NCI-H1436 (cell line): Measurements from ENCODE around the gene MMUT.
"Not testable (repeated sequence)": the region's sequence is repeated elsewhere in the genome, so short reads cannot be mapped to it uniquely, and the experiment has no call there.

ENCODE experiments used
- DNase-seq: peaks from one replicate; lab custom pipeline; 2025; lab: John Stamatoyannopoulos, UW

Gene MMUT

GRCh38 chr6:49462927-49463611, at the start of gene MMUT, which contains the start of gene CENPQ:
Gene MMUT, minus strand, starts transcription at chr6:49463253. Its CDS starts 3,787 bp downstream, at chr6:49459466.
Gene CENPQ, plus strand, starts transcription at chr6:49463370. Its CDS starts 6,807 bp downstream, at chr6:49470177.
- DNase-seq: peak; percentile 93

- no peak for DNase-seq
These were observed 46.3 kb upstream of the MMUT start for GRCh38 chr6:49509342-49509741.

- DNase-seq: no peak
These were observed 43.6 kb upstream of the MMUT start for GRCh38 chr6:49506569-49507111.

- no peak for DNase-seq
These were observed 41.6 kb upstream of the MMUT start for GRCh38 chr6:49504666-49505065.

- no peak for DNase-seq
These were observed 36.6 kb upstream of the MMUT start, which contains the start of gene GLYATL3 for GRCh38 chr6:49499623-49500022. Gene GLYATL3, plus strand, starts transcription at chr6:49499923. Its CDS starts 12,068 bp downstream, at chr6:49511991.

GRCh38 chr6:49499126-49499525, 36.1 kb upstream of the MMUT start:
- DNase-seq: no peak

GRCh38 chr6:49497304-49497703, 34.3 kb upstream of the MMUT start:
- DNase-seq: peak; percentile 7

GRCh38 chr6:49490633-49491032, 27.6 kb upstream of the MMUT start:
- no peak for DNase-seq

- not testable (repeated sequence) for DNase-seq
These were observed 20.3 kb upstream of the MMUT start for GRCh38 chr6:49483380-49483779.

GRCh38 chr6:49481846-49482245, 18.8 kb upstream of the MMUT start:
- DNase-seq: not testable (repeated sequence)

- DNase-seq: no peak
These were observed 16.4 kb upstream of the MMUT start for GRCh38 chr6:49479308-49479970.

- not testable (repeated sequence) for DNase-seq
These were observed 13.5 kb upstream of the MMUT start for GRCh38 chr6:49476564-49476963.

- DNase-seq: no peak
These were observed 5.0 kb upstream of the MMUT start for GRCh38 chr6:49468042-49468441.

GRCh38 chr6:49464691-49465090, 1.6 kb upstream of the MMUT start:
- DNase-seq: no peak

- DNase-seq: peak; percentile 1
These were observed 537 bp upstream of the MMUT start for GRCh38 chr6:49463612-49463967.

GRCh38 chr6:49462599-49462926, 490 bp downstream of the MMUT start:
- no peak for DNase-seq

- no peak for DNase-seq
These were observed 982 bp downstream of the MMUT start for GRCh38 chr6:49462071-49462470.

GRCh38 chr6:49457771-49458170, 5.3 kb downstream of the MMUT start:
- DNase-seq: no peak

- DNase-seq: no peak
These were observed 8.0 kb downstream of the MMUT start for GRCh38 chr6:49454787-49455709.

GRCh38 chr6:49453221-49453620, 9.8 kb downstream of the MMUT start:
- no peak for DNase-seq

GRCh38 chr6:49430866-49431265, 32.2 kb downstream of the MMUT start:
- DNase-seq: no peak

GRCh38 chr6:49430187-49430586, 32.9 kb downstream of the MMUT start:
- DNase-seq: no peak
